Type B pancreatic cell (in vitro differentiated cells): ENCODE measurements around the gene GABARAP. TPM values are rescaled to one million over a fixed set of nuclear protein-coding genes. Genes with fewer than 3 reads are reported as not detected.

ENCODE experiments used
- DNase-seq: peaks from one replicate; pipeline ENCODE4 v3.0.0; 2021; ENCODE audit warnings: mixed read lengths; ENCODE audit not compliant: unreplicated experiment; ENCODE audit errors: extremely low spot score
- H3K27ac Mint-ChIP-seq: 2 replicates; pipeline ENCODE4 v1.8.0; 2021; ENCODE audit warnings: mild to moderate bottlenecking, mixed read lengths
- H3K27me3 Mint-ChIP-seq: 2 replicates; pipeline ENCODE4 v1.8.0; 2021; ENCODE audit warnings: mixed read lengths
- H3K36me3 Mint-ChIP-seq: 2 replicates; pipeline ENCODE4 v1.8.0; 2021; ENCODE audit warnings: mixed read lengths
- H3K4me1 Mint-ChIP-seq: one replicate; pipeline ENCODE4 v1.8.0; 2021; ENCODE audit warnings: mixed read lengths; ENCODE audit not compliant: unreplicated experiment
- H3K4me3 Mint-ChIP-seq: 2 replicates; pipeline ENCODE4 v1.8.0; 2021; ENCODE audit warnings: mild to moderate bottlenecking, mixed read lengths
- H3K9me3 Mint-ChIP-seq: 2 replicates; pipeline ENCODE4 v1.8.0; 2021; ENCODE audit warnings: mixed read lengths
- CTCF ChIP-seq: fragments of 200-600 bp; sonication (generic); conservative IDR thresholded peaks from 2 replicates; pipeline ENCODE4 v1.5.0; 2021; ENCODE audit warnings: antibody characterized with exemption, mild to moderate bottlenecking
- total RNA-seq: library from RNA; stranded (reverse); gene quantifications from 2 replicates; pipeline ENCODE4 v1.2.1, GENCODE V29; 2021; ENCODE audit warnings: low replicate concordance

The GABARAP gene
- total RNA-seq, 1 donor from 2014 or later: 478 TPM

GRCh38 chr17:7216242-7217112 lies 25.8 kb downstream of the GABARAP start:
- Mint-ChIP-seq H3K4me1 (peaks cover 60% of the 10 kb centered on the region), H3K36me3 (peaks cover 5% of the 10 kb centered on the region), H3K27me3 (peaks cover 24% of the 10 kb centered on the region)

GRCh38 chr17:7215652-7216180 lies 26.5 kb downstream of the GABARAP start:
- TF ChIP-seq CTCF: no peak
- H3K27ac Mint-ChIP-seq: peak overlapping the region; percentile 98
- H3K4me1 Mint-ChIP-seq: peaks cover 53% of the 10 kb centered on the region

More at GRCh38 chr17:7216242-7217112, 25.8 kb downstream of the GABARAP start:
- Mint-ChIP-seq H3K4me3 (peak overlapping the region; percentile 95), H3K9me3 (no peaks in the 10 kb centered on the region), H3K27ac (peak overlapping the region; percentile 69)
- TF ChIP-seq CTCF: no peak
- no peak for DNase-seq

GRCh38 chr17:7215136-7215638 lies 27.1 kb downstream of the GABARAP start:
- DNase-seq: no peak
- Mint-ChIP-seq H3K4me1 (peaks cover 54% of the 10 kb centered on the region), H3K9me3 (no peaks in the 10 kb centered on the region), H3K27me3 (peaks cover 29% of the 10 kb centered on the region), H3K4me3 (peak overlapping the region; percentile 95), H3K27ac (peak overlapping the region; percentile 98), H3K36me3 (peaks cover 5% of the 10 kb centered on the region)
- TF ChIP-seq CTCF: no peak

More at GRCh38 chr17:7215652-7216180, 26.5 kb downstream of the GABARAP start:
- Mint-ChIP-seq H3K4me3 (peak overlapping the region; percentile 95), H3K27me3 (peaks cover 24% of the 10 kb centered on the region), H3K9me3 (no peaks in the 10 kb centered on the region), H3K36me3 (peaks cover 5% of the 10 kb centered on the region)
- DNase-seq: no peak

- peaks cover 33% of the 10 kb centered on the region for H3K27me3 Mint-ChIP-seq
- peaks cover 5% of the 10 kb centered on the region for H3K36me3 Mint-ChIP-seq
- DNase-seq: peak; percentile 100
- TF ChIP-seq CTCF: peak; percentile 74
- no peaks in the 10 kb centered on the region for H3K9me3 Mint-ChIP-seq
- peak overlapping the region; percentile 98 for H3K27ac Mint-ChIP-seq
- peak overlapping the region; percentile 95 for H3K4me3 Mint-ChIP-seq
- peaks cover 56% of the 10 kb centered on the region for H3K4me1 Mint-ChIP-seq
Measured at GRCh38 chr17:7214300-7215135, 27.7 kb downstream of the GABARAP start.

GRCh38 chr17:7213895-7214299 lies 28.4 kb downstream of the GABARAP start:
- H3K36me3 Mint-ChIP-seq: peaks cover 5% of the 10 kb centered on the region
- TF ChIP-seq CTCF: peak; percentile 89
- no peaks in the 10 kb centered on the region for H3K9me3 Mint-ChIP-seq
- H3K4me3 Mint-ChIP-seq: peak overlapping the region; percentile 95
- peaks cover 33% of the 10 kb centered on the region for H3K27me3 Mint-ChIP-seq
- peak; percentile 92 for DNase-seq
- H3K4me1 Mint-ChIP-seq: peaks cover 49% of the 10 kb centered on the region
- H3K27ac Mint-ChIP-seq: peak overlapping the region; percentile 98
